ENCODE data around the gene OSBPL3.

Gene OSBPL3

DNA sequence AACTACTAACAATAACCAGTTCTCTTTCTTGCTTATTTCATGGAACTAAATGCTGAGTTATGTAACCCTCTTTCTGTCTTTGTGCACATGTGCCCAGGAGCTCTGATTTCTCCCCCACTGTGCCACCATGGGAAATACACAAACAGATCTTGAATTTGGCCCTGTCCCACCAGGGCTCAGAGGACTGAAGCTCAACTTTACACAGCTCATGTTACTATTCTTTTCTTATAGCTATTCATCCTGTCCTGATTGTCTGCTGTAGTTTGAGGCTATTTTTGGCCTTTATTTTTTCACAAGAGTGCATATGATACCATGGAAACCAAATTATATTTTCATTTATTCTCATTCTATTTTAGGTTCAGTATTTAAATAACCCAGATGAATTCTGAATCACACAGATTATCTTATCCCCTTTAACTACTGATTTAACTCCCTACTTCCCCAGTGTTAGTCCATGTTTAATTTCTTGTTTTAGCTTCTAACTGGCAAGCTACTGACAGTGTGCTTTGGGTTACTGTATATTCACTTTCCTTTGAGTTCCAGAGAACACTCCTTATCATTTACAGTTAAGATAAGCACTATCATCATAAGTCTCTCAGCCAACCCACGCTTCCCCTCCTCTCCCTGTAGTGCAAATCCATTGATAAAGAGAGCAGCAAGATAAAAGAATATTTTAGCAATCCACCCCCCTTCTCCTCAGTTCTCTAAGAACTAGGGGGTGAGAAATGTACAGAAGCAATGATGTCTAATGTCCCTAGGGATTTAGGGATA is 150.9 kb downstream of the OSBPL3 start:
- H3K4me3 ChIP-seq (ENCODE audit: low read depth, low read length): no peak overlapping the region
- peak; percentile 75 for DNase-seq (ENCODE audit: low read depth)
- TF ChIP-seq, protein P1, sequence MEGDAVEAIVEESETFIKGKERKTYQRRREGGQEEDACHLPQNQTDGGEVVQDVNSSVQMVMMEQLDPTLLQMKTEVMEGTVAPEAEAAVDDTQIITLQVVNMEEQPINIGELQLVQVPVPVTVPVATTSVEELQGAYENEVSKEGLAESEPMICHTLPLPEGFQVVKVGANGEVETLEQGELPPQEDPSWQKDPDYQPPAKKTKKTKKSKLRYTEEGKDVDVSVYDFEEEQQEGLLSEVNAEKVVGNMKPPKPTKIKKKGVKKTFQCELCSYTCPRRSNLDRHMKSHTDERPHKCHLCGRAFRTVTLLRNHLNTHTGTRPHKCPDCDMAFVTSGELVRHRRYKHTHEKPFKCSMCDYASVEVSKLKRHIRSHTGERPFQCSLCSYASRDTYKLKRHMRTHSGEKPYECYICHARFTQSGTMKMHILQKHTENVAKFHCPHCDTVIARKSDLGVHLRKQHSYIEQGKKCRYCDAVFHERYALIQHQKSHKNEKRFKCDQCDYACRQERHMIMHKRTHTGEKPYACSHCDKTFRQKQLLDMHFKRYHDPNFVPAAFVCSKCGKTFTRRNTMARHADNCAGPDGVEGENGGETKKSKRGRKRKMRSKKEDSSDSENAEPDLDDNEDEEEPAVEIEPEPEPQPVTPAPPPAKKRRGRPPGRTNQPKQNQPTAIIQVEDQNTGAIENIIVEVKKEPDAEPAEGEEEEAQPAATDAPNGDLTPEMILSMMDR (conservative IDR thresholded peaks at IDR 0.05; ENCODE audit: low read depth, low read length): no peak

DNA sequence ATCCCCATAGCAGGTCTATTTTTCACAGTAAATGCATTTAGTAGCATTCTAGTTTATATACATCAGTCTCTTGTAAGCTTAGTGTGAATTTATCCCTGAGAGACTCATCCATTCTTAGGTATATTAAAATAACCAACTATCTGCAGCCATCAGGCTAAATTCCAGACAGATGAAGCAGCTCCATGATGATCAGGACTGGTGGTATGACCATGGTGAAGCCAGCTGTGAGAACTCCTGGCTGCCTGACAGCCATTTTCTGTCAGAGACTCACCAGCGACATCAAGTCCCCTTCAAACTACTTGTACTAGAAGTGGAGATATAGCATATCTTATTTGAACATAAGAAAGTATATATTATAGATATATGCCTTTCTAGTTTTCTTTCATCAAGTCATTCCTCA is 152.4 kb downstream of the OSBPL3 start:
- TF ChIP-seq, protein P1 (conservative IDR thresholded peaks at IDR 0.05; ENCODE audit: low read depth, low read length): no peak
- peak; percentile 45 for DNase-seq (ENCODE audit: low read depth)
- H3K4me3 ChIP-seq (ENCODE audit: low read depth, low read length): no peak overlapping the region

DNA sequence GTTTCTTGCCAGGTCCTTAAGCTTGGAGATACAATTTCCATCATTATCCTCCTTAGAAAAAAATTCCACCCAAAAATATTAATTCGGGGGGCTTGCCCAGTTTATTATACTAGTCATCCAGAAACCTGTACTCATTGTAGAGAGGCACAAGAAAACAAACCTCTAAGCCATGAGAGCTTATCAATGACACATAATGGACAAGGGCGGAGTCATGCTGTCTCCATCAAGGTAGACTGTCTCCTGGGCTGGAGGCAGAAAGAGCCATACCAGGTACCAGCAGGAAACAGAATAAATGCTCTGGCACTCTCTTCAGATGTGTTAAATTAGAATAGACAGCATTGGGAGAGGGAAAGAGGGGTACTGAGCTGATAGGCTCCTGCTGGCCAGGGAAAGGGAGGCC is 153.0 kb downstream of the OSBPL3 start:
- DNase-seq (ENCODE audit: low read depth): no peak
- no peak overlapping the region for H3K4me3 ChIP-seq (ENCODE audit: low read depth, low read length)
- TF ChIP-seq, protein P1 (conservative IDR thresholded peaks at IDR 0.05; ENCODE audit: low read depth, low read length): no peak

DNA sequence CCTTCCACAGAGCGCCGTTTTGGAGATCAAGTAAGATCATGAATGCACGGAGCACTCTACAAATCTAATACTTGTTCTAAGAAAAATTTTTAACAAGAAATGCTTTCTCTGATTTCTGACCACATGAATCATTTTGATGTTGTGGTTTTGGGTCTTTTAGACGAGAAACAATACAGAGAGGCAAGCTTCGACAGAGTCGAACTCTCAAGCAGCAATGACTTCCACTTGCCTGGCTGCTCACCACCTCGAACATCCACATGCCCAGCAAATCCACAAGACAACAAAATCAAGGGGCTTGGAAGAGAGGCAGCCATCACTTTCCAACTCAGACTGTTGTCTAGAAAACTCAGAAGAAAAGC is 153.3 kb downstream of the OSBPL3 start:
- no peak overlapping the region for H3K4me3 ChIP-seq (ENCODE audit: low read depth, low read length)
- DNase-seq (ENCODE audit: low read depth): peak; percentile 31
- TF ChIP-seq, protein P1 (conservative IDR thresholded peaks at IDR 0.05; ENCODE audit: low read depth, low read length): no peak

DNA sequence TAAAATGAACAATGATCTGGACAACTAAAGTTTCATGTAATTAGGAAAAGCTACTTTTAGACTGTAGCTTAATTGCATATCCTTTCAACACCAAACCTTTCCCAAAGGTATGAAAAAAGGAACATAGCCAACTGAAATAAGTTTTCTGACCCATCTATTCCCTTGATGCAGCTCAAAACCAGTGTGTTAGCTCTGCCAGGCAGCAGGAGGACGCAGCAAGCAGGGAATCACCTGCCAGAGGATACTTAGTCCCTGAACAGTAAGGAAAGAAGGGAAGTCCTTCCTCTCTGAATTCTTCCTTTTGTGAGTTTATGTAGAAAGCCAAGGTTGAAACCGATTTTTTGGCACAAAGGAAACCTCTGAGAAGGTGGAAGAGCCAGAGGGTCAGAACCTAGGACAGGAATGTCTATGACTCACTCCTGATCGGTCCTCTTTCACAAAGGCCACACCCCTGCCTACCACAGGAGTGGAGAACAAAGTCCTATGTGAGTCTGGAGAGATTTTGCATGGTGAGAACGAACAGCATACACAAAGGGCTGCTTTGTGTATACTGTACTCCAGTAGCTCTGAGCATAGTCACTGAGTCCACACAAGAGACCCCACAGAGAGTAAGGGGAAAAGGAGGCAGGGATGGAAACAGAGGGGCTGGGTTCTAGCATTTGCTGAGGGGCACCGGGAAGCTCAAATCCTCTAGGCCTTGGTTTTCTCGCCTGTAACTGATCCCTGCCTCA is 153.9 kb downstream of the OSBPL3 start:
- TF ChIP-seq, protein P1 (conservative IDR thresholded peaks at IDR 0.05; ENCODE audit: low read depth, low read length): peak; percentile 6
- no peak overlapping the region for H3K4me3 ChIP-seq (ENCODE audit: low read depth, low read length)
- DNase-seq (ENCODE audit: low read depth): peak; percentile 72

DNA sequence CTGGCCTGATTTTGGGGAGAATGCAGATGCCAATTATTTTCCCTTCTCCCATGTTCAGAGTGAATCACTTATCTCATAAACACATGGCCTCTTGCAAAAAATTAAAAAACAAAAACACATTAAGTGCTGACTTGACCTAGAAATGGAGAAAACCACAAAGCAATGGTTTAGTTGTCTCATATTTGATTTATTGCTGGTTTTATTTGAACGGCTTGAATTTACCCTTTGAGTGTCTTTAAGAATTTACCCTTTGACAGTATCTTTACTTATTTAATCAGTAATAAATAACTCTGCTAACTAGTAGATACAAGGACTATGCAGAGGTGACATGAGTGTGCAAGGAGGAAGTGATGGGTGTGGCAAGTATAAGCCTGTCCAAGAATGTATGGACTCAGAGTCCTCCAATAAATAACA is 154.6 kb downstream of the OSBPL3 start:
- no peak for DNase-seq (ENCODE audit: low read depth)
- TF ChIP-seq, protein P1 (conservative IDR thresholded peaks at IDR 0.05; ENCODE audit: low read depth, low read length): no peak
- H3K4me3 ChIP-seq (ENCODE audit: low read depth, low read length): no peak overlapping the region

Measured in choroid plexus epithelial cell (primary cell).